ENCODE data around the gene DNMT1. TPM values are rescaled to one million over a fixed set of nuclear protein-coding genes. Genes with fewer than 3 reads are reported as not detected.

Gene DNMT1
- total RNA-seq, 3 donors from 2014 or later: 30.6 to 55.1 (median 55.0) TPM

DNA sequence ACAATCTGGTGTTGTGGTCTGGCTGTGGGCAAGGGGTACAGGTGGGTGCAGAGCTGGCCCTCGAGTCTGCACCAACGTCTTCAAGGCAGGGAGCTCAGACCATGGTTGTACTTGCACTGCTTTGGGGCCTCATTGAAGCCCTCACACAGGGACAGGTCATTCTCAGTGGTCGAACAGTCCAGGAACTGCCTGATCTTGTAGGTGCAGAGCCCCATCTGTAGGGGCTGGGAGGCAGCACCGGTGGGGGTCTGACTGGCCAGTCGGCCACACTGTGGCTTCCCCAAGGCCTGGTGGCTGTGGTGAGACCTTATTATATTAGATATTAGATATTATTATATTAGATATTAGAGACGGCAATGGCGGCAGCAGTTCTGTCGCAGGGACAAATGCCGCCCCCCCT, 22.3 kb upstream of the DNMT1 start:
- TF ChIP-seq POLR2A (IDR thresholded peaks at IDR 0.05) (no peak), POLR2AphosphoS5 (IDR thresholded peaks at IDR 0.05) (no peak)
- TF ChIP-seq, protein P1, sequence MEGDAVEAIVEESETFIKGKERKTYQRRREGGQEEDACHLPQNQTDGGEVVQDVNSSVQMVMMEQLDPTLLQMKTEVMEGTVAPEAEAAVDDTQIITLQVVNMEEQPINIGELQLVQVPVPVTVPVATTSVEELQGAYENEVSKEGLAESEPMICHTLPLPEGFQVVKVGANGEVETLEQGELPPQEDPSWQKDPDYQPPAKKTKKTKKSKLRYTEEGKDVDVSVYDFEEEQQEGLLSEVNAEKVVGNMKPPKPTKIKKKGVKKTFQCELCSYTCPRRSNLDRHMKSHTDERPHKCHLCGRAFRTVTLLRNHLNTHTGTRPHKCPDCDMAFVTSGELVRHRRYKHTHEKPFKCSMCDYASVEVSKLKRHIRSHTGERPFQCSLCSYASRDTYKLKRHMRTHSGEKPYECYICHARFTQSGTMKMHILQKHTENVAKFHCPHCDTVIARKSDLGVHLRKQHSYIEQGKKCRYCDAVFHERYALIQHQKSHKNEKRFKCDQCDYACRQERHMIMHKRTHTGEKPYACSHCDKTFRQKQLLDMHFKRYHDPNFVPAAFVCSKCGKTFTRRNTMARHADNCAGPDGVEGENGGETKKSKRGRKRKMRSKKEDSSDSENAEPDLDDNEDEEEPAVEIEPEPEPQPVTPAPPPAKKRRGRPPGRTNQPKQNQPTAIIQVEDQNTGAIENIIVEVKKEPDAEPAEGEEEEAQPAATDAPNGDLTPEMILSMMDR (IDR thresholded peaks at IDR 0.05): no peak
- no peak for DNase-seq (ENCODE audit: low spot score in 2 of 2)

DNA sequence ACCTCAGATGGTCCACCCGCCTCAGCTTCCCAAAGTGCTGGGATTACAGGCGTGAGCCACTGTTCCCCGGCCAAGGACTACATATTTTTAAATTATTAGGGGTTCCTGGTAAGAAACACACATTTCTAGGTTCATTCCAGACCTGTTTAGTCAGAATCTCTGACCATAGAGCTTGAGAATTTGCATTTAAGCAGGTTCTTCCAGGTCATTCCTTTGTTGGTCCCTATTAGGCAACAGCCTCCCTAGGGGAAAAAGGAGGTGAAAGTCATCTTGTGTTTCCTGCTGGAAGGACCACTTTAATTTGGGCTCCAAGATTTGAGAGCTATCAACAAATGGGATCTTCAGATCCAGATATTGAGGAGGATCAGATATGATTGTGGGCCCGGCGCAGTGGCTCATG, 20.0 kb upstream of the DNMT1 start:
- Histone ChIP-seq H3K4me3 (no peak overlapping the region), H3K36me3 (no peaks in the 10 kb centered on the region), H3K27ac (no peak overlapping the region), H3K9me3 (no peaks in the 10 kb centered on the region), H3K27me3 (no peaks in the 10 kb centered on the region), H3K4me1 (no peaks in the 10 kb centered on the region)
- intact Hi-C loops (cut with DNase I; ENCODE audit: low total_unique reads): no loop called here
- TF ChIP-seq POLR2A (IDR thresholded peaks at IDR 0.05) (no peak), POLR2AphosphoS5 (IDR thresholded peaks at IDR 0.05) (no peak)
- TF ChIP-seq, protein P1 (IDR thresholded peaks at IDR 0.05): no peak
- DNase-seq (ENCODE audit: low spot score in 2 of 2): no peak

More for the DNA sequence above, 22.3 kb upstream of the DNMT1 start:
- Histone ChIP-seq H3K27me3 (no peaks in the 10 kb centered on the region), H3K4me1 (no peaks in the 10 kb centered on the region), H3K36me3 (no peaks in the 10 kb centered on the region), H3K4me3 (no peak overlapping the region), H3K9me3 (no peaks in the 10 kb centered on the region), H3K27ac (no peak overlapping the region)
- intact Hi-C loops (cut with DNase I; ENCODE audit: low total_unique reads): no loop called here

DNA sequence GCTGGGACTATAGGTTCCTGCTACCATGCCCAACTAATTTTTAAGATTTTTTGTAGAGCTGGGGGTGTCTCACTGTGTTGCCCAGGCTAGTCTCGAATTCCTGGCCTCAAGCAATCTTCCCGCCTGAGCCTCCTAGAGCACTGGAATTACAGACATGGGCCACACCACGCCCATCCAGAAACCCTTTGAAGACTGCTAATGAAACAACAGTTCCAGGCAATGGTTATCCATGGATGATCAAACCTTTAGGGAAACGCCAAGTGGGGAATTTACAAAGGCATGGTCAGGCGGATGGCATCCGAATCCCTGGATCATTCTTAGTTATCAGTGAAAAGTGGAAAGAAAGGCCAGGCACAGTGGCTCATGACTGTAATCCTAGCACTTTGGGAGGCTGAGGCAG, 16.9 kb upstream of the DNMT1 start:
- Histone ChIP-seq H3K36me3 (no peaks in the 10 kb centered on the region), H3K9me3 (peaks cover 0 to 4% of the 10 kb centered on the region in 2 donors), H3K27ac (no peak overlapping the region), H3K4me3 (no peak overlapping the region), H3K4me1 (no peaks in the 10 kb centered on the region), H3K27me3 (no peaks in the 10 kb centered on the region)
- no peak for TF ChIP-seq POLR2A (IDR thresholded peaks at IDR 0.05)
- TF ChIP-seq, protein P1 (IDR thresholded peaks at IDR 0.05): no peak
- no peak for TF ChIP-seq POLR2AphosphoS5 (IDR thresholded peaks at IDR 0.05)
- intact Hi-C loops (cut with DNase I; ENCODE audit: low total_unique reads): no loop called here
- no peak for DNase-seq (ENCODE audit: low spot score in 2 of 2)

DNA sequence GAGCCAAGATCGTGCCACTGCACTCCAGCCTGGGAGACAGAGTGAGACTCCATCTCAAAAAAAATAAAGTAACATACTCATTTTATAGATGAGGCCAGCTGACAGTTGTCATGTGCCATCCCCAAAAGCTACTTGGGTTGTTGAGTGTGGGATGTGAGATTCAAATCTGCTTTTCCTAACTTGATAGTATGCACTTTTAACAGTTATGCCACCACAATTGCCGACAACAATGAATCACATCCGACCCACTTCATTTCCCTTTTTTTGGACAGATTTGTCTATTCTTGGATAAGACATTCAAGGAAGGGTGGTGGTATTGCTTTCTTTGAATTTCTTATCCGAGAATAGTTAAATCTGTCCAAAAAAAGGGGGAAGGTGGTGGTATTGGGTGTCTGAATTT, 16.3 kb upstream of the DNMT1 start:
- intact Hi-C loops (cut with DNase I; ENCODE audit: low total_unique reads): no loop called here
- H3K9me3 ChIP-seq: peaks cover 0 to 4% of the 10 kb centered on the region in 2 donors
- TF ChIP-seq POLR2AphosphoS5 (IDR thresholded peaks at IDR 0.05): no peak
- TF ChIP-seq POLR2A (IDR thresholded peaks at IDR 0.05): no peak
- TF ChIP-seq, protein P1 (IDR thresholded peaks at IDR 0.05): no peak
- H3K4me3 ChIP-seq: no peak overlapping the region
- H3K27ac ChIP-seq: no peak overlapping the region
- no peak for DNase-seq (ENCODE audit: low spot score in 2 of 2)
- H3K27me3 ChIP-seq: no peaks in the 10 kb centered on the region
- H3K4me1 ChIP-seq: no peaks in the 10 kb centered on the region
- H3K36me3 ChIP-seq: no peaks in the 10 kb centered on the region

DNA sequence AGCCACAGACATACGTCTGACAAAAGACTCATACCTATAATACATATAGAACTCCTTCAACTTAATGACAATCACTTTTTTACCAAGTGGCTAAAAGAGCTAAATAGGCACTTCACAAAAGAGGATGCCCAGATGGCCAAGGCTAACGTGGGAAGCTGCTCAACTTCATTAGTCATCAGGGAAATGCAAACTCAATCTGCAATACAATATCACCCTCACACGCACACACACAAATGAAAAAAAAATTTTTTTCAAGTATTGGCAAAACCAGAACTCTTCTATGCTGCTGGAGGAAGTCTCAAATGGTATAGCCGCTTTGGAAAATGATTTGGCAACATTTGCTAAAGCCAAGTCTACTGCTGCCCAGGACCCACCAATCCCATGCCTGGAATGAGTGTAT, 14.6 kb upstream of the DNMT1 start:
- H3K27ac ChIP-seq: no peak overlapping the region

More for the DNA sequence above, 14.6 kb upstream of the DNMT1 start:
- peaks cover 0 to 4% of the 10 kb centered on the region in 2 donors for H3K9me3 ChIP-seq
- TF ChIP-seq POLR2A (IDR thresholded peaks at IDR 0.05) (no peak), POLR2AphosphoS5 (IDR thresholded peaks at IDR 0.05) (no peak)
- TF ChIP-seq, protein P1 (IDR thresholded peaks at IDR 0.05): no peak
- intact Hi-C loops (cut with DNase I; ENCODE audit: low total_unique reads): no loop called here
- H3K4me3 ChIP-seq: no peak overlapping the region
- no peak for DNase-seq (ENCODE audit: low spot score in 2 of 2)
- no peaks in the 10 kb centered on the region for H3K4me1 ChIP-seq
- no peaks in the 10 kb centered on the region for H3K36me3 ChIP-seq
- H3K27me3 ChIP-seq: no peaks in the 10 kb centered on the region

Measured in breast epithelium (tissue), 4 donors.